HCT116 (cell line): Measurements from ENCODE around the gene TRMO.

ENCODE experiments used
- CEBPB ChIP-seq: IDR thresholded peaks from 2 replicates; pipeline ENCODE4 v1.6.1; 2012; ENCODE audit warnings: low read depth
- CTCF ChIP-seq, 3 experiments: fragments of 200-600 bp in 1 of 3; sonication (generic) in 1 of 3; IDR thresholded peaks in 2 of 3; conservative IDR thresholded peaks in 1 of 3; 2 replicates each; pipeline ENCODE4 v1.5.1; 2012 to 2017; ENCODE audit warnings: low read depth in 2 of 3, low read length in 2 of 3, antibody characterized with exemption in 1 of 3, borderline replicate concordance in 1 of 3, control low read depth in 1 of 3, mild to moderate bottlenecking in 1 of 3, mixed read lengths in 1 of 3, mixed run types in 1 of 3, moderate library complexity in 1 of 3; ENCODE audit not compliant: insufficient read depth in 1 of 3
- EZH2phosphoT487 ChIP-seq: fragments of 200-600 bp; IDR thresholded peaks from 2 replicates; pipeline ENCODE4 v1.6.1; 2018; ENCODE audit warnings: antibody characterized with exemption, borderline replicate concordance
- MAX ChIP-seq: IDR thresholded peaks from 2 replicates; pipeline ENCODE4 v1.6.1; 2012
- POLR2AphosphoS5 ChIP-seq: IDR thresholded peaks from 2 replicates; pipeline ENCODE4 v1.6.1; 2011; ENCODE audit warnings: mild to moderate bottlenecking, low read depth, low read length, moderate library complexity
- ZFX ChIP-seq: fragments of 450-650 bp; IDR thresholded peaks from 2 replicates; pipeline ENCODE4 v1.6.1; 2017

- no peak for TF ChIP-seq ZFX
- no peak for TF ChIP-seq EZH2phosphoT487
- TF ChIP-seq MAX: no peak
- no peak for TF ChIP-seq POLR2AphosphoS5
- TF ChIP-seq CTCF (IDR thresholded peaks at IDR 0.05 in 2 of 3, conservative IDR thresholded peaks at IDR 0.05 in 1 of 3; ENCODE audit: borderline replicate concordance in 1 of 3, insufficient read depth in 1 of 3, low read depth in 2 of 3, low read length in 2 of 3): no peak
- TF ChIP-seq CEBPB: no peak
These were observed 18.4 kb upstream of the TRMO start for GRCh38 chr9:97940741-97941140.
